Breast epithelium (tissue), 3 donors: ENCODE results near the gene ARSA.

ENCODE experiments used
- CTCF ChIP-seq, 3 donors: fragments of 450-650 bp; IDR thresholded peaks; one replicate each; pipeline ENCODE4 v1.5.1; 2016 to 2017; ENCODE audit warnings: antibody characterized with exemption in 3 of 3, mild to moderate bottlenecking in 3 of 3, moderate library complexity in 3 of 3
- POLR2A ChIP-seq: fragments of 450-650 bp; IDR thresholded peaks from one replicate; pipeline ENCODE4 v1.6.1; 2016; ENCODE audit warnings: antibody characterized with exemption, mild to moderate bottlenecking, moderate library complexity

- no peak for TF ChIP-seq CTCF (IDR thresholded peaks at IDR 0.05)
- no peak for TF ChIP-seq POLR2A
These were observed 42.2 kb downstream of the ARSA start for GRCh38 chr22:50585781-50586180.
